Tibial artery (tissue), 4 donors: ENCODE data around the gene SLC30A4.

Experiments used
- DNase-seq, 2 donors: peaks; one replicate each; pipeline ENCODE4 v3.0.0-alpha.2; 2019
- H3K27ac ChIP-seq, 2 donors: fragments of 200-600 bp; sonication (generic) in 1 of 2; 1 replicate in 1 of 2; 2 replicates in 1 of 2; pipeline ENCODE4 v1.5.1; 2018 to 2019; ENCODE audit warnings: mild to moderate bottlenecking in 1 of 2
- H3K27me3 ChIP-seq, 2 donors: fragments of 200-600 bp; sonication (generic) in 1 of 2; one replicate each; pipeline versions ENCODE4 v1.5.1 to v1.6.0; 2016 to 2019
- H3K36me3 ChIP-seq, 3 donors: fragments of 200-600 bp; sonication (generic) in 2 of 3; one replicate each; pipeline ENCODE4 v1.5.1; 2016 to 2019; ENCODE audit warnings: mild to moderate bottlenecking in 2 of 3
- H3K4me1 ChIP-seq, 4 donors: fragments of 200-600 bp; sonication (generic) in 2 of 4; 1 replicate in 3 of 4; 2 replicates in 1 of 4; pipeline ENCODE4 v1.5.1; 2016 to 2019
- H3K4me3 ChIP-seq, 2 donors: fragments of 200-600 bp; sonication (generic) in 1 of 2; 1 replicate in 1 of 2; 2 replicates in 1 of 2; pipeline ENCODE4 v1.5.1; 2018 to 2019; ENCODE audit warnings: mild to moderate bottlenecking in 2 of 2
- H3K9me3 ChIP-seq, 3 donors: fragments of 200-600 bp; sonication (generic) in 1 of 3; one replicate each; pipeline ENCODE4 v1.5.1; 2016 to 2019
- CTCF ChIP-seq, 2 experiments: fragments of 200-600 bp in 1 of 2; fragments of 450-650 bp in 1 of 2; IDR thresholded peaks; one replicate each; pipeline ENCODE4 v1.5.1; 2017 to 2019; ENCODE audit warnings: antibody characterized with exemption in 2 of 2, mild to moderate bottlenecking in 1 of 2, moderate library complexity in 1 of 2
- intact Hi-C: fragments of 100-400 bp; cut with DNase I; formaldehyde crosslinking; loops from one replicate; pipeline ENCODE4 v1.15.0; 2023; ENCODE audit warnings: low total_unique reads

Gene SLC30A4

GRCh38 chr15:45486317-45486716 lies 36.2 kb downstream of the SLC30A4 start:
- TF ChIP-seq CTCF (IDR thresholded peaks at IDR 0.05), result no peak
- Histone ChIP-seq H3K4me3 (no peak overlapping the region), H3K27ac (no peak overlapping the region), H3K27me3 (no peaks in the 10 kb centered on the region), H3K36me3 (peaks cover 31 to 44% (median 32%) of the 10 kb centered on the region in 3 donors), H3K9me3 (no peaks in the 10 kb centered on the region), H3K4me1 (no peaks in the 10 kb centered on the region)
- intact Hi-C loops, result no loop called here
- DNase-seq, result no peak

DNA sequence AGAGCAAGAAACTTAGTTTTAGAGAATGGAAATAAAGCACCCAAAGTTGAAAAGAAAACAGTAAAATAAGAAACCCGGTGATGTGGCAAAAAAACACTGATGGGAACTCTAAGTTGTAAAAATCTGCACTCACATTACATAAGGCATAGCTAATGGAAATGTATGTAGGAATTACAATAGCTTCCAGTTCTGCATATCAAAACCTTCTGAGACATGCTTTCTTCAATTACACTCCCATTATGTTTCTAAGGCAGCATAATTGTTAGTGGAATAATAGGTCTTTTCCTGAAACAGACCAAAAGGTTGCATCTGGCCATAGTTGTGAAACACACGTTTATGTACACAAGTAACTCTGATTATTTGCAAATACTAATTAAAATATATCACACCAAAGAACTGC lies 41.4 kb downstream of the SLC30A4 start:
- Histone ChIP-seq H3K27me3 (no peaks in the 10 kb centered on the region), H3K4me1 (no peaks in the 10 kb centered on the region), H3K36me3 (peaks cover 11 to 22% (median 13%) of the 10 kb centered on the region in 3 donors), H3K9me3 (no peaks in the 10 kb centered on the region), H3K4me3 (no peak overlapping the region), H3K27ac (no peak overlapping the region)
- no peak for DNase-seq
- intact Hi-C loops, result no loop called here
- TF ChIP-seq CTCF (IDR thresholded peaks at IDR 0.05), result no peak

DNA sequence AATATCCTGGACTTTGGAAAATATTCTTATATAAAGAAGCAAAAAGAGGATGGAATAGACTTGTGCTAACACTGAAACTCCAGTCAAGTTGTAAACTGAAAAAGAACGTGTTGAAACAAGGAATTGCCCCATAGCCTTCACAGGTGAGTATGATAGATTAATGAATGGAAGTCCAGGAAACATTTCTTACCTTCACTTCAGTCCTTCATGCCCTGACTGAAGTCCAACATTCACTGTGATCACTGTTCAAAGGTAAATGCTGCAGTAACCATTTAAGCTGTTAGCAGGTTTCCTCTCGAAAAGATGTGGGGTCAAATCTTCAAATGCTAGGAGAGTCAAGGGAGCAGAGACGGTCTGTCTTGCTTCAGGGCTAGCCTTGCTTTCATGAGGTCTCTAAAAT lies 46.1 kb downstream of the SLC30A4 start:
- no peaks in the 10 kb centered on the region for H3K36me3 ChIP-seq
- H3K4me1 ChIP-seq, result no peaks in the 10 kb centered on the region
- no peak overlapping the region for H3K4me3 ChIP-seq
- no peak overlapping the region for H3K27ac ChIP-seq
- no peak for TF ChIP-seq CTCF (IDR thresholded peaks at IDR 0.05)
- intact Hi-C loops, result no loop called here
- no peak for DNase-seq
- H3K9me3 ChIP-seq, result no peaks in the 10 kb centered on the region
- H3K27me3 ChIP-seq, result peaks cover 0 to 3% of the 10 kb centered on the region in 2 donors

- H3K27me3 ChIP-seq, result peaks cover 0 to 13% of the 10 kb centered on the region in 2 donors
- no peaks in the 10 kb centered on the region for H3K9me3 ChIP-seq
- DNase-seq, result no peak
- no peak overlapping the region for H3K4me3 ChIP-seq
- no peak overlapping the region for H3K27ac ChIP-seq
- H3K4me1 ChIP-seq, result no peaks in the 10 kb centered on the region
- TF ChIP-seq CTCF (IDR thresholded peaks at IDR 0.05), result no peak
- intact Hi-C loops, result no loop called here
- H3K36me3 ChIP-seq, result no peaks in the 10 kb centered on the region
Observed at GRCh38 chr15:45474799-45475198, 47.8 kb downstream of the SLC30A4 start.

DNA sequence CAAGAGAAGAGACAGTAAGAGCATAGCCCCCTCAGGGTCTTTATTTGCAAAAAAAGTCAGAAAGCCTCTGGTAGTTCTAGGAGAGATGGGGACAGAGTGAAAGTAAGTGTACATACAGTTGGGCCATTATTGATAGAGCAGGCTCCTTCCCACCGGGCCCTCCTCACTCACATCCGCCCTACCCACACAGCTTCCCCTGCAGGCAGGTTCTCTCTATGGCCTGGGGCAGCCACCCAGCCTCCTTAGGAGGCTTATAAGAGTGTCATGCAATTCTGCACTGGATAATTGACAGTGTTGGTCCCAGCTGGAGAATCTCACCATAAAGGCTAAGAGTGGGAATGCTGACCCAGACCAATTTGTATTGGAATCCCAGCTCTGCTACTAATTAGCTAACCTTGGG lies 49.5 kb downstream of the SLC30A4 start:
- intact Hi-C loops, result no loop called here
- no peaks in the 10 kb centered on the region for H3K4me1 ChIP-seq
- H3K9me3 ChIP-seq, result no peaks in the 10 kb centered on the region
- no peak overlapping the region for H3K27ac ChIP-seq
- TF ChIP-seq CTCF (IDR thresholded peaks at IDR 0.05), result no peak
- H3K36me3 ChIP-seq, result no peaks in the 10 kb centered on the region
- no peak for DNase-seq
- no peak overlapping the region for H3K4me3 ChIP-seq
- peaks cover 0 to 20% of the 10 kb centered on the region in 2 donors for H3K27me3 ChIP-seq

DNA sequence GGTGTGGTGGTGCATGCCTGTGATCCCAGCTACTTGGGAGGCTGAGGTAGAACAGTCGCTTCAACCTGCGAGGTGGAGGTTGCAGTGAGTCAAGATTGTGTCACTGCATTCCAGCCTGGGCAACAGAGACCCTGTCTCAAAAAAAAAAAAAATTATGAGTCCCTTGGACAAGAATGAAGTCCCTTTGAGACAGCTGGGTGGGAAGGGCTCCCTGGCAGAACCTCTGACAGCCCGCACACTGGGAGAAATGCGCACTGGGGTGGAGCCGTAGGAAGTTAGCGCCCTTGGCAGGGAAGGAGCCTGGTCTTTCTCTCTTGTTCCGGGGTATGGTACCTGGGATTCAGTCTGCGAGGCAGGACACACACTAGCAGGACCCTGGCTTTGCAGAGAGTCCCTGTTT lies 51.4 kb downstream of the SLC30A4 start:
- H3K9me3 ChIP-seq, result no peaks in the 10 kb centered on the region
- intact Hi-C loops, result no loop called here
- no peaks in the 10 kb centered on the region for H3K36me3 ChIP-seq
- H3K27ac ChIP-seq, result no peak overlapping the region
- no peak for DNase-seq
- no peak for TF ChIP-seq CTCF (IDR thresholded peaks at IDR 0.05)
- no peak overlapping the region for H3K4me3 ChIP-seq
- H3K27me3 ChIP-seq, result peaks cover 0 to 20% of the 10 kb centered on the region in 2 donors
- no peaks in the 10 kb centered on the region for H3K4me1 ChIP-seq
